ENCODE data around the gene FILIP1L. TPM values are rescaled to one million over a fixed set of nuclear protein-coding genes. Genes with fewer than 3 reads are reported as not detected.

Gene FILIP1L
- total RNA-seq, 1 experiment from 2014 or later: 0.17 TPM

- no peak overlapping the region for H3K27ac ChIP-seq (ENCODE audit: low read depth, low read length)
- no peak overlapping the region for H2AFZ ChIP-seq (ENCODE audit: low read depth, low read length, poor library complexity, severe bottlenecking)
- H3K9me2 ChIP-seq (ENCODE audit: insufficient read depth): no peaks in the 10 kb centered on the region
- ChIA-PET CTCF (interaction anchor here (1.5 kb wide), 1 partner anchor 266 kb away, joined by 4 read pairs; no protein-coding TSS in a partner anchor), RAD21 (ENCODE audit: low non-redundant PET in 1 of 2, low total read pairs in 2 of 2, uncharacterized antibody in 2 of 2, unreplicated experiment in 2 of 2) (no interaction called here), POLR2A (no interaction called here)
- no peak overlapping the region for H3K9ac ChIP-seq (ENCODE audit: low read length)
- no peak for ATAC-seq
- H3K36me3 ChIP-seq (ENCODE audit: control insufficient read depth in 1 of 2, insufficient read depth in 2 of 2, low read length in 2 of 2): no peaks in the 10 kb centered on the region
- intact Hi-C loops (cut with micrococcal nuclease): no loop called here
- no TSS peak for BruUV-seq (replicated peaks)
- no peaks in the 10 kb centered on the region for H4K20me1 ChIP-seq (ENCODE audit: insufficient read depth)
- no peak overlapping the region for H3K4me3 ChIP-seq (replicated peaks in 1 of 2; ENCODE audit: low read depth in 1 of 2, low read length in 2 of 2)
- no peaks in the 10 kb centered on the region for H3K79me2 ChIP-seq (ENCODE audit: insufficient read depth, low read length)
- no peak overlapping the region for H3K4me2 ChIP-seq (ENCODE audit: low read length)
- no peaks in the 10 kb centered on the region for H3K9me3 ChIP-seq (ENCODE audit: control insufficient read depth in 1 of 2, insufficient read depth in 1 of 2, low read depth in 1 of 2, low read length in 2 of 2)
- H3K4me1 ChIP-seq (ENCODE audit: control insufficient read depth in 1 of 2, insufficient read depth in 2 of 2, low read length in 2 of 2): no peaks in the 10 kb centered on the region
- H3K27me3 ChIP-seq (ENCODE audit: insufficient read depth, low read length): no peaks in the 10 kb centered on the region
- DNase-seq (ENCODE audit: low read depth, low spot score): no peak
- TF ChIP-seq FOSL1 (IDR thresholded peaks at IDR 0.05; ENCODE audit: low read depth) (no peak), CEBPB (IDR thresholded peaks at IDR 0.05; ENCODE audit: low read depth) (no peak), ZNF274 (IDR thresholded peaks at IDR 0.05; ENCODE audit: low read depth, low read length) (no peak), MAX (IDR thresholded peaks at IDR 0.05) (no peak), ATF3 (IDR thresholded peaks at IDR 0.05) (no peak), EZH2phosphoT487 (IDR thresholded peaks at IDR 0.05; ENCODE audit: borderline replicate concordance) (no peak), TCF7L2 (IDR thresholded peaks at IDR 0.05; ENCODE audit: borderline replicate concordance, extremely low read depth, insufficient read depth, insufficient read length) (no peak), ELF1 (IDR thresholded peaks at IDR 0.05; ENCODE audit: borderline replicate concordance, low read depth) (no peak), POLR2AphosphoS5 (IDR thresholded peaks at IDR 0.05; ENCODE audit: low read depth, low read length) (no peak), POLR2A (IDR thresholded peaks at IDR 0.05; ENCODE audit: borderline replicate concordance, extremely low read depth, insufficient read depth, insufficient read length) (no peak), SRF (IDR thresholded peaks at IDR 0.05; ENCODE audit: low read depth) (no peak), JUND (IDR thresholded peaks at IDR 0.05) (no peak), EZH2 (IDR thresholded peaks at IDR 0.05) (no peak), ZBTB33 (IDR thresholded peaks at IDR 0.05; ENCODE audit: extremely low read depth, insufficient replicate concordance, low read length) (no peak), RAD21 (IDR thresholded peaks at IDR 0.05; ENCODE audit: low read depth) (no peak), CBX3 (IDR thresholded peaks at IDR 0.05; ENCODE audit: low read depth) (no peak), CTCF (IDR thresholded peaks at IDR 0.05 in 2 of 3, conservative IDR thresholded peaks at IDR 0.05 in 1 of 3; ENCODE audit: borderline replicate concordance in 1 of 3, insufficient read depth in 1 of 3, low read depth in 2 of 3, low read length in 2 of 3) (no peak), REST (IDR thresholded peaks at IDR 0.05; ENCODE audit: low read depth) (no peak), YY1 (IDR thresholded peaks at IDR 0.05; ENCODE audit: extremely low read depth, insufficient replicate concordance, low read depth, low read length) (no peak)
Measured at GRCh38 chr3:100097919-100098783, 16.1 kb downstream of the FILIP1L start.

Measured in HCT116 (cell line).